Loucy (cell line): Measurements from ENCODE around the gene NKX2-4.
"Not testable (repeated sequence)": the region's sequence is repeated elsewhere in the genome, so short reads cannot be mapped to it uniquely, and the experiment has no call there.

Experiments used
- H2AFZ ChIP-seq: fragments of 200-600 bp; sonication (generic); 2 replicates; pipeline ENCODE4 v1.6.0; 2016; ENCODE audit warnings: antibody characterized with exemption, mild to moderate bottlenecking, low read length, moderate library complexity
- H3F3A ChIP-seq: fragments of 200-600 bp; 2 replicates; pipeline ENCODE4 v1.6.0; 2016; ENCODE audit warnings: antibody characterized with exemption, low read depth, mild to moderate bottlenecking
- H3K27me3 ChIP-seq: fragments of 200-600 bp; sonication (generic); 2 replicates; pipeline ENCODE4 v1.6.1; 2014; ENCODE audit warnings: low read length, mild to moderate bottlenecking; ENCODE audit not compliant: insufficient read depth, poor library complexity, severe bottlenecking
- H3K36me3 ChIP-seq: fragments of 200-600 bp; sonication (generic); 2 replicates; pipeline ENCODE4 v1.6.1; 2016; ENCODE audit warnings: low read length; ENCODE audit not compliant: insufficient read depth
- H3K4me1 ChIP-seq: fragments of 200-600 bp; sonication (generic); 2 replicates; pipeline ENCODE4 v1.5.1; 2014; ENCODE audit warnings: low read length, mild to moderate bottlenecking; ENCODE audit not compliant: insufficient read depth, poor library complexity, severe bottlenecking
- H3K4me2 ChIP-seq: fragments of 200-600 bp; sonication (generic); 2 replicates; pipeline ENCODE4 v1.6.0; 2014; ENCODE audit warnings: antibody characterized with exemption, low read length, low read depth, mild to moderate bottlenecking; ENCODE audit not compliant: poor library complexity, severe bottlenecking
- H3K4me3 ChIP-seq: fragments of 200-600 bp; sonication (generic); 2 replicates; pipeline ENCODE4 v1.5.1; 2014; ENCODE audit warnings: low read length, mild to moderate bottlenecking, mixed read lengths; ENCODE audit not compliant: poor library complexity, severe bottlenecking
- H3K79me2 ChIP-seq: fragments of 200-600 bp; sonication (generic); 2 replicates; pipeline ENCODE4 v1.6.1; 2014; ENCODE audit warnings: low read length; ENCODE audit not compliant: insufficient read depth
- H3K9ac ChIP-seq: fragments of 200-600 bp; sonication (generic); 2 replicates; pipeline ENCODE4 v1.6.0; 2014; ENCODE audit warnings: mild to moderate bottlenecking, low read depth, low read length, moderate library complexity; ENCODE audit not compliant: poor library complexity, severe bottlenecking
- H3K9me2 ChIP-seq: fragments of 200-600 bp; sonication (generic); replicated peaks from 2 replicates; pipeline ENCODE4 v1.6.1; 2016; ENCODE audit warnings: low read depth, low read length, mixed read lengths
- H3K9me3 ChIP-seq: fragments of 200-600 bp; sonication (generic); 2 replicates; pipeline ENCODE4 v1.6.1; 2014; ENCODE audit warnings: mild to moderate bottlenecking, antibody characterized with exemption, low read length, low read depth; ENCODE audit not compliant: insufficient read depth
- H4K20me1 ChIP-seq: fragments of 200-600 bp; sonication (generic); 2 replicates; pipeline ENCODE4 v1.6.0; 2014; ENCODE audit warnings: antibody characterized with exemption, low read length, mild to moderate bottlenecking; ENCODE audit not compliant: insufficient read depth, poor library complexity, severe bottlenecking
- CTCF ChIP-seq: fragments of 200-600 bp; sonication (generic); conservative IDR thresholded peaks from 2 replicates; pipeline ENCODE4 v1.5.1; 2014; ENCODE audit warnings: mild to moderate bottlenecking, antibody characterized with exemption, low read length
- EZH2phosphoT487 ChIP-seq: fragments of 200-600 bp; IDR thresholded peaks from 2 replicates; pipeline ENCODE4 v1.6.1; 2018; ENCODE audit warnings: antibody characterized with exemption, mild to moderate bottlenecking, moderate library complexity, borderline replicate concordance

NKX2-4 gene

DNA sequence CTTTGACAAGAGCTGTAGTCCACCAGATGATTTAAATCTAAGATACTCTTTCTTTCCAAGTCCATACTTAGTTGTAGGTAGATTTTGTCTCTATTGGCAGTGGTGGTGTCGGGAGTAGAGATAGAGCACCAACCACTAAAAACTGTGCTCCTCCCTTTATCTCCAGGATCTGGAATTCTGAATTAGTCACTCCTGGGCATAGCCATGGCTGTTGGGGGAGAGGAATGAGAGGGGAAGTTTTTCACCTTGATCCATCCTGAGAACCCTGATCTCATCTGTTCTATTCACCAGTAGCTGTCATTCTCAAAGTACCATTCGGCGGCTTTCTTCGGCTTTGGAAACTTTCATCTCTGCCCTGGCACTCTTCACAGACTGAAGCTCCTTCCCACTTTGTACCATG, 35.6 kb upstream of the NKX2-4 start:
- Histone ChIP-seq H3K9me2 (no peaks in the 10 kb centered on the region), H3K4me1 (no peaks in the 10 kb centered on the region), H4K20me1 (no peaks in the 10 kb centered on the region), H3K9me3 (no peaks in the 10 kb centered on the region), H3K27me3 (peaks cover 6% of the 10 kb centered on the region), H3F3A (no peaks in the 10 kb centered on the region), H2AFZ (no peak overlapping the region), H3K4me3 (no peak overlapping the region), H3K4me2 (no peak overlapping the region), H3K79me2 (no peaks in the 10 kb centered on the region), H3K36me3 (no peaks in the 10 kb centered on the region), H3K9ac (no peak overlapping the region)
- TF ChIP-seq CTCF (no peak), EZH2phosphoT487 (no peak)

- H3K79me2 ChIP-seq: no peaks in the 10 kb centered on the region
- no peak overlapping the region for H3K4me2 ChIP-seq
- H3F3A ChIP-seq: no peaks in the 10 kb centered on the region
- peaks cover 3% of the 10 kb centered on the region for H3K9me3 ChIP-seq
- no peak overlapping the region for H2AFZ ChIP-seq
- TF ChIP-seq EZH2phosphoT487 (no peak), CTCF (no peak)
- H3K9ac ChIP-seq: no peak overlapping the region
- no peak overlapping the region for H3K4me3 ChIP-seq
- no peaks in the 10 kb centered on the region for H4K20me1 ChIP-seq
- no peaks in the 10 kb centered on the region for H3K36me3 ChIP-seq
- H3K9me2 ChIP-seq: no peaks in the 10 kb centered on the region
- no peaks in the 10 kb centered on the region for H3K4me1 ChIP-seq
- H3K27me3 ChIP-seq: peaks cover 6% of the 10 kb centered on the region
Observed at GRCh38 chr20:21430020-21430419, 32.7 kb upstream of the NKX2-4 start.

- Histone ChIP-seq H3F3A (no peaks in the 10 kb centered on the region), H3K9me2 (no peaks in the 10 kb centered on the region), H3K36me3 (no peaks in the 10 kb centered on the region), H3K4me3 (no peak overlapping the region), H3K4me1 (no peaks in the 10 kb centered on the region), H4K20me1 (no peaks in the 10 kb centered on the region), H2AFZ (no peak overlapping the region), H3K79me2 (no peaks in the 10 kb centered on the region), H3K9ac (no peak overlapping the region), H3K4me2 (no peak overlapping the region), H3K27me3 (peaks cover 5% of the 10 kb centered on the region), H3K9me3 (peaks cover 3% of the 10 kb centered on the region)
- no peak for TF ChIP-seq CTCF
- TF ChIP-seq EZH2phosphoT487: no peak
Observed at GRCh38 chr20:21424846-21425245, 27.5 kb upstream of the NKX2-4 start.

DNA sequence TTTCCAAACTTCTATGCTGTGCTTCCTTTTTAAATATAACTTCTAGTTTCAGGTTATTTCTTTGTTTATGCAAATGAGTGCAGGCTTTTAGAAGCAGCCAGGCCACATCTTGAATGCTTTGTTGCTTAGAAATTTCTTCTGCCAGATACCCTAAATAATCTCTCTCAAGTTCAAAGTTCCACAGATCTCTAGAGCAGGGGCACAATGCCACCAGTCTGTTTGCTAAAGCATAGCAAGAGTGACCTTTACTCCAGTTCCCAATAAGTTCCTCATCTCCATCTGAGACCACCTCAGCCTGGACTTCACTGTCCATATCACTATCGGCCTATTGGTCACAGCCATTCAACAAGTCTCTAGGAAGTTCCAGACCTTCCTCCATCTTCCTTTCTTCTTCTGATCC, 26.4 kb upstream of the NKX2-4 start:
- H3K9me3 ChIP-seq, H3F3A ChIP-seq, H3K4me2 ChIP-seq, H3K36me3 ChIP-seq, H2AFZ ChIP-seq, H3K27me3 ChIP-seq, H3K79me2 ChIP-seq, H3K9ac ChIP-seq, H3K4me1 ChIP-seq, H3K4me3 ChIP-seq, H4K20me1 ChIP-seq, H3K9me2 ChIP-seq: not testable (repeated sequence)
